ENCODE results near the gene EPHA1. TPM values are rescaled to one million over a fixed set of nuclear protein-coding genes. Genes with fewer than 3 reads are reported as not detected.

Gene EPHA1
- total and polyA plus RNA-seq, 2 of the 4 experiments (the other 2 are of a cell fraction): 0.10 TPM; not detected in 1

DNA sequence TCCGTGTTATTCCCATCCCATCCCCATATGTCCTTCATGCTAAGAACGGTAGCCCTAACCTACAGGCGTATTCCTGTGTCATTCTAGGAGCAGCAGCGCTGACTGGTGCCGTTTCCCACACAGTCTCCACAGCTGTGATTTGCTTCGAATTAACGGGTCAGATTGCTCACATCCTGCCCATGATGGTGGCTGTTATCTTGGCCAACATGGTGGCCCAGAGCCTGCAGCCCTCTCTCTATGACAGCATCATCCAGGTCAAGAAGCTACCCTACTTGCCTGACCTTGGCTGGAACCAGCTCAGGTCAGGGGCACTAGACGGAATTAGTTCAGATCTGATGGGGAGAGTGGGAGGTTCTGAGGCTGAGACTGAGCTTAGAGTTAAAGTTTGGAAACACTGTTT lies 66.8 kb downstream of the EPHA1 start:
- Histone ChIP-seq H3K9me1 (ENCODE audit: insufficient read depth, low read length) (no peaks in the 10 kb centered on the region), H3K27me3 (ENCODE audit: control insufficient read depth, insufficient read depth, low read length) (peaks cover 23% of the 10 kb centered on the region), H3K36me3 (ENCODE audit: control insufficient read depth, insufficient read depth, low read length) (no peaks in the 10 kb centered on the region), H3K4me2 (ENCODE audit: low read depth, low read length) (no peak overlapping the region), H3K23ac (ENCODE audit: low read depth, low read length) (no peak overlapping the region), H2BK120ac (ENCODE audit: low read depth, low read length) (no peak overlapping the region), H4K5ac (ENCODE audit: low read depth, low read length) (no peak overlapping the region), H3K9me3 (ENCODE audit: control insufficient read depth, insufficient read depth, low read length) (no peaks in the 10 kb centered on the region), H3K4me3 (ENCODE audit: insufficient read depth, low read depth, low read length) (no peak overlapping the region), H2BK5ac (ENCODE audit: low read depth, low read length, poor library complexity, severe bottlenecking) (no peak overlapping the region), H2BK20ac (ENCODE audit: low read depth, low read length) (no peak overlapping the region), H2BK15ac (ENCODE audit: low read depth, low read length) (no peak overlapping the region), H3K56ac (ENCODE audit: extremely low read depth, insufficient read depth, low read length) (no peak overlapping the region), H3K18ac (ENCODE audit: low read depth, low read length) (no peak overlapping the region), H3K4me1 (ENCODE audit: control insufficient read depth, insufficient read depth, low read length) (no peaks in the 10 kb centered on the region), H3K79me1 (ENCODE audit: low read depth in 1 of 2, low read length in 2 of 2) (no peaks in the 10 kb centered on the region), H3K4ac (ENCODE audit: low read depth, low read length) (no peak overlapping the region), H2AK9ac (replicated peaks; ENCODE audit: low read depth, low read length, poor library complexity) (no peak overlapping the region), H3K9ac (ENCODE audit: low read depth, low read length) (no peak overlapping the region), H4K8ac (ENCODE audit: low read depth in 2 of 2, low read length in 2 of 2) (no peak overlapping the region), H2AK5ac (ENCODE audit: low read depth, low read length) (no peak overlapping the region), H4K20me1 (ENCODE audit: insufficient read depth, low read length) (no peaks in the 10 kb centered on the region), H4K91ac (ENCODE audit: insufficient read depth, low read depth, low read length) (no peak overlapping the region), H3K27ac (ENCODE audit: insufficient read depth, low read length) (no peak overlapping the region), H3K14ac (replicated peaks; ENCODE audit: low read depth, low read length) (no peak overlapping the region), H2AFZ (replicated peaks; ENCODE audit: low read length, poor library complexity) (peak overlapping the region; percentile 45)
- intact Hi-C loops (cut with micrococcal nuclease): no loop called here
- POLR2A ChIA-PET (ENCODE audit: unreplicated experiment): interaction anchor here (0.5 kb wide), 1 partner anchor 938 kb away, joined by 4 read pairs; no protein-coding TSS in a partner anchor
- TF ChIP-seq, protein P1, sequence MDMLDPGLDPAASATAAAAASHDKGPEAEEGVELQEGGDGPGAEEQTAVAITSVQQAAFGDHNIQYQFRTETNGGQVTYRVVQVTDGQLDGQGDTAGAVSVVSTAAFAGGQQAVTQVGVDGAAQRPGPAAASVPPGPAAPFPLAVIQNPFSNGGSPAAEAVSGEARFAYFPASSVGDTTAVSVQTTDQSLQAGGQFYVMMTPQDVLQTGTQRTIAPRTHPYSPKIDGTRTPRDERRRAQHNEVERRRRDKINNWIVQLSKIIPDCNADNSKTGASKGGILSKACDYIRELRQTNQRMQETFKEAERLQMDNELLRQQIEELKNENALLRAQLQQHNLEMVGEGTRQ (IDR thresholded peaks at IDR 0.05; ENCODE audit: low read depth, low read length): no peak
- TF ChIP-seq RCOR1 (IDR thresholded peaks at IDR 0.05; ENCODE audit: insufficient replicate concordance, low read length) (no peak), MAFK (IDR thresholded peaks at IDR 0.05; ENCODE audit: low read depth, low read length) (no peak), MXI1 (IDR thresholded peaks at IDR 0.05; ENCODE audit: borderline replicate concordance, low read depth, low read length) (no peak), CEBPB (IDR thresholded peaks at IDR 0.05; ENCODE audit: low read depth, low read length) (no peak), RFX5 (IDR thresholded peaks at IDR 0.05; ENCODE audit: low read depth, low read length) (no peak), POLR2A (IDR thresholded peaks at IDR 0.05; ENCODE audit: low read depth, low read length) (no peak), RAD21 (IDR thresholded peaks at IDR 0.05; ENCODE audit: low read length) (no peak), FOS (IDR thresholded peaks at IDR 0.05; ENCODE audit: low read depth, low read length) (no peak), NFE2L2 (IDR thresholded peaks at IDR 0.05; ENCODE audit: low read depth, low read length) (no peak), BHLHE40 (IDR thresholded peaks at IDR 0.05; ENCODE audit: low read depth, low read length) (no peak), SMC3 (IDR thresholded peaks at IDR 0.05; ENCODE audit: low read depth, low read length) (no peak), ELK1 (IDR thresholded peaks at IDR 0.05; ENCODE audit: borderline replicate concordance, low read depth, low read length) (no peak), MAZ (IDR thresholded peaks at IDR 0.05; ENCODE audit: borderline replicate concordance, low read depth, low read length) (no peak), CHD1 (IDR thresholded peaks at IDR 0.05; ENCODE audit: low read depth, low read length) (no peak)
- TF ChIP-seq, protein P2, sequence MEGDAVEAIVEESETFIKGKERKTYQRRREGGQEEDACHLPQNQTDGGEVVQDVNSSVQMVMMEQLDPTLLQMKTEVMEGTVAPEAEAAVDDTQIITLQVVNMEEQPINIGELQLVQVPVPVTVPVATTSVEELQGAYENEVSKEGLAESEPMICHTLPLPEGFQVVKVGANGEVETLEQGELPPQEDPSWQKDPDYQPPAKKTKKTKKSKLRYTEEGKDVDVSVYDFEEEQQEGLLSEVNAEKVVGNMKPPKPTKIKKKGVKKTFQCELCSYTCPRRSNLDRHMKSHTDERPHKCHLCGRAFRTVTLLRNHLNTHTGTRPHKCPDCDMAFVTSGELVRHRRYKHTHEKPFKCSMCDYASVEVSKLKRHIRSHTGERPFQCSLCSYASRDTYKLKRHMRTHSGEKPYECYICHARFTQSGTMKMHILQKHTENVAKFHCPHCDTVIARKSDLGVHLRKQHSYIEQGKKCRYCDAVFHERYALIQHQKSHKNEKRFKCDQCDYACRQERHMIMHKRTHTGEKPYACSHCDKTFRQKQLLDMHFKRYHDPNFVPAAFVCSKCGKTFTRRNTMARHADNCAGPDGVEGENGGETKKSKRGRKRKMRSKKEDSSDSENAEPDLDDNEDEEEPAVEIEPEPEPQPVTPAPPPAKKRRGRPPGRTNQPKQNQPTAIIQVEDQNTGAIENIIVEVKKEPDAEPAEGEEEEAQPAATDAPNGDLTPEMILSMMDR (conservative IDR thresholded peaks at IDR 0.05; ENCODE audit: low read depth, low read length): no peak
- dilution Hi-C loops (cut with HindIII; ENCODE audit: low sequenced_read_pairs, unreplicated experiment): no loop called here
- in situ Hi-C loops (cut with MboI; ENCODE audit: low sequenced_read_pairs): no loop called here
- DNase-seq: no peak
- BruUV-seq (replicated peaks): no TSS peak
- CTCF ChIA-PET: no interaction called here
- 89% methylated on average over 7 of the region's 8 CpGs; no CpG with 5 or more reads in 1 of the 2 experiments for WGBS, 2 experiments (ENCODE audit: extremely low coverage in 2 of 2, insufficient read length in 1 of 2)
- no peak for ATAC-seq (ENCODE audit: low read depth)

All from IMR-90 (cell line).